Measurements from ENCODE around the gene CDH4.

- TF ChIP-seq, protein P1, sequence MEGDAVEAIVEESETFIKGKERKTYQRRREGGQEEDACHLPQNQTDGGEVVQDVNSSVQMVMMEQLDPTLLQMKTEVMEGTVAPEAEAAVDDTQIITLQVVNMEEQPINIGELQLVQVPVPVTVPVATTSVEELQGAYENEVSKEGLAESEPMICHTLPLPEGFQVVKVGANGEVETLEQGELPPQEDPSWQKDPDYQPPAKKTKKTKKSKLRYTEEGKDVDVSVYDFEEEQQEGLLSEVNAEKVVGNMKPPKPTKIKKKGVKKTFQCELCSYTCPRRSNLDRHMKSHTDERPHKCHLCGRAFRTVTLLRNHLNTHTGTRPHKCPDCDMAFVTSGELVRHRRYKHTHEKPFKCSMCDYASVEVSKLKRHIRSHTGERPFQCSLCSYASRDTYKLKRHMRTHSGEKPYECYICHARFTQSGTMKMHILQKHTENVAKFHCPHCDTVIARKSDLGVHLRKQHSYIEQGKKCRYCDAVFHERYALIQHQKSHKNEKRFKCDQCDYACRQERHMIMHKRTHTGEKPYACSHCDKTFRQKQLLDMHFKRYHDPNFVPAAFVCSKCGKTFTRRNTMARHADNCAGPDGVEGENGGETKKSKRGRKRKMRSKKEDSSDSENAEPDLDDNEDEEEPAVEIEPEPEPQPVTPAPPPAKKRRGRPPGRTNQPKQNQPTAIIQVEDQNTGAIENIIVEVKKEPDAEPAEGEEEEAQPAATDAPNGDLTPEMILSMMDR (optimal IDR thresholded peaks at IDR 0.05 in 1 of 3, IDR thresholded peaks at IDR 0.05 in 1 of 3, conservative IDR thresholded peaks at IDR 0.05 in 1 of 3; ENCODE audit: extremely low read depth in 1 of 3, insufficient read depth in 2 of 3, low read length in 3 of 3), result no peak
- no peak for TF ChIP-seq EZH2 (IDR thresholded peaks at IDR 0.05; ENCODE audit: low read length)
Measured at GRCh38 chr20:61941721-61942405, 689.8 kb downstream of the CDH4 start.

Data from keratinocyte (primary cell).